HG02870 (cell line): ENCODE measurements around the gene ADK.
"Not testable (repeated sequence)": the region's sequence is repeated elsewhere in the genome, so short reads cannot be mapped to it uniquely, and the experiment has no call there.

ENCODE experiments used
- ATAC-seq: cut with Tn5 transposase; IDR thresholded peaks from one replicate; pipeline ENCODE4 v1.9.1; 2021; ENCODE audit warnings: mild to moderate bottlenecking, moderate library complexity; ENCODE audit not compliant: unreplicated experiment

The ADK gene

GRCh38 chr10:74406006-74406405 is 255.0 kb downstream of the ADK start:
- ATAC-seq = no peak

GRCh38 chr10:74415146-74415839 is 264.3 kb downstream of the ADK start:
- no peak for ATAC-seq

- ATAC-seq = no peak
Observed at GRCh38 chr10:74417397-74417796, 266.4 kb downstream of the ADK start.

GRCh38 chr10:74418285-74418872 is 267.4 kb downstream of the ADK start:
- ATAC-seq = no peak

GRCh38 chr10:74419491-74419951 is 268.5 kb downstream of the ADK start:
- ATAC-seq = no peak

- no peak for ATAC-seq
Observed at GRCh38 chr10:74419958-74420375, 268.9 kb downstream of the ADK start.

GRCh38 chr10:74424565-74424964 is 273.5 kb downstream of the ADK start:
- no peak for ATAC-seq

- no peak for ATAC-seq
Observed at GRCh38 chr10:74425456-74426001, 274.5 kb downstream of the ADK start.

GRCh38 chr10:74431816-74432215 is 280.8 kb downstream of the ADK start:
- ATAC-seq = no peak

GRCh38 chr10:74432841-74433594 is 282.0 kb downstream of the ADK start:
- no peak for ATAC-seq

GRCh38 chr10:74433595-74433956 is 282.6 kb downstream of the ADK start:
- no peak for ATAC-seq

- ATAC-seq = no peak
Observed at GRCh38 chr10:74433993-74434392, 283.0 kb downstream of the ADK start.

GRCh38 chr10:74434547-74434946 is 283.5 kb downstream of the ADK start:
- no peak for ATAC-seq

- ATAC-seq = no peak
Observed at GRCh38 chr10:74436523-74437170, 285.6 kb downstream of the ADK start.

GRCh38 chr10:74437822-74438221 is 286.8 kb downstream of the ADK start:
- ATAC-seq = no peak

- ATAC-seq = no peak
Observed at GRCh38 chr10:74439213-74439612, 288.2 kb downstream of the ADK start.

GRCh38 chr10:74445493-74445892 is 294.5 kb downstream of the ADK start:
- no peak for ATAC-seq

GRCh38 chr10:74450602-74451001 is 299.6 kb downstream of the ADK start:
- ATAC-seq = no peak

- no peak for ATAC-seq
Observed at GRCh38 chr10:74451127-74451829, 300.3 kb downstream of the ADK start.

- ATAC-seq = no peak
Observed at GRCh38 chr10:74453169-74453568, 302.1 kb downstream of the ADK start.

- not testable (repeated sequence) for ATAC-seq
Observed at GRCh38 chr10:74457478-74457877, 306.5 kb downstream of the ADK start.
